C4-2B (cell line): ENCODE measurements around the gene HECW1.

Source experiments
- CTCF ChIP-seq: fragments of 450-650 bp; conservative IDR thresholded peaks from 2 replicates; pipeline ENCODE4 v1.5.1; 2017; ENCODE audit warnings: mild to moderate bottlenecking
- ZFX ChIP-seq: fragments of 450-650 bp; IDR thresholded peaks from 2 replicates; pipeline ENCODE4 v1.6.1; 2017

GRCh38 chr7:43318188-43318770 is 205.8 kb downstream of the HECW1 start:
- TF ChIP-seq CTCF (no peak), ZFX (no peak)
